CD14-positive monocyte (primary cell): ENCODE measurements around the gene TMEM106B. TPM values are rescaled to one million over a fixed set of nuclear protein-coding genes. Genes with fewer than 3 reads are reported as not detected.

Source experiments
- DNase-seq, 3 donors: peaks; one replicate each; pipeline ENCODE4 v3.0.0-alpha.2; 2011 to 2022
- H2AFZ ChIP-seq: 2 replicates; pipeline ENCODE4 v1.6.0; 2012; ENCODE audit warnings: mild to moderate bottlenecking, low read depth, low read length, inconsistent platforms; ENCODE audit not compliant: insufficient read depth, poor library complexity, severe bottlenecking
- H3K27ac ChIP-seq, 2 donors: 1 replicate in 1 of 2; 2 replicates in 1 of 2; pipeline ENCODE4 v1.5.1; 2012 to 2013; ENCODE audit warnings: low read length in 2 of 2, control low read depth in 1 of 2, inconsistent platforms in 1 of 2, low read depth in 1 of 2, mild to moderate bottlenecking in 1 of 2
- H3K27me3 ChIP-seq, 2 donors: one replicate each; pipeline versions ENCODE4 v1.6.0 to v1.6.1; 2011 to 2013; ENCODE audit warnings: low read length in 2 of 2; ENCODE audit not compliant: control insufficient read depth in 2 of 2, insufficient read depth in 2 of 2
- H3K36me3 ChIP-seq, 2 donors: replicated peaks in 1 of 2; 1 replicate in 1 of 2; 2 replicates in 1 of 2; pipeline versions ENCODE4 v1.5.1 to v1.6.1; 2012 to 2013; ENCODE audit warnings: low read length in 2 of 2, control low read depth in 1 of 2, inconsistent platforms in 1 of 2, mild to moderate bottlenecking in 1 of 2; ENCODE audit not compliant: insufficient read depth in 2 of 2, control insufficient read depth in 1 of 2
- H3K4me1 ChIP-seq, 2 donors: 1 replicate in 1 of 2; 2 replicates in 1 of 2; pipeline versions ENCODE4 v1.5.1 to v1.6.1; 2012 to 2013; ENCODE audit warnings: low read length in 2 of 2, control low read depth in 1 of 2, inconsistent platforms in 1 of 2, mild to moderate bottlenecking in 1 of 2, moderate library complexity in 1 of 2; ENCODE audit not compliant: insufficient read depth in 2 of 2, control insufficient read depth in 1 of 2
- H3K4me2 ChIP-seq: replicated peaks from 2 replicates; pipeline ENCODE3; 2012; ENCODE audit warnings: low read length, moderate library complexity, mild to moderate bottlenecking; ENCODE audit not compliant: poor library complexity, severe bottlenecking; ENCODE audit errors: extremely low read depth
- H3K4me3 ChIP-seq, 3 experiments: fragments of 200-600 bp in 1 of 3; sonication (generic) in 1 of 3; replicated peaks in 1 of 3; 1 replicate in 2 of 3; 2 replicates in 1 of 3; pipeline ENCODE4 v1.5.1; 2011 to 2013; ENCODE audit warnings: low read length in 3 of 3, mild to moderate bottlenecking in 3 of 3, control low read depth in 2 of 3, low read depth in 2 of 3, inconsistent platforms in 1 of 3, moderate library complexity in 1 of 3
- H3K79me2 ChIP-seq: 2 replicates; pipeline ENCODE4 v1.6.0; 2012; ENCODE audit warnings: mild to moderate bottlenecking, control low read depth, inconsistent platforms, low read length, moderate library complexity; ENCODE audit not compliant: insufficient read depth
- H3K9ac ChIP-seq: 2 replicates; pipeline ENCODE4 v1.6.0; 2017; ENCODE audit warnings: low read length, mild to moderate bottlenecking; ENCODE audit not compliant: insufficient read depth, poor library complexity, severe bottlenecking
- H3K9me3 ChIP-seq, 2 donors: replicated peaks in 1 of 2; 1 replicate in 1 of 2; 2 replicates in 1 of 2; pipeline versions ENCODE4 v1.5.1 to v1.6.1; 2012 to 2013; ENCODE audit warnings: low read length in 2 of 2, control low read depth in 1 of 2; ENCODE audit not compliant: control insufficient read depth in 1 of 2, insufficient read depth in 1 of 2
- H4K20me1 ChIP-seq: 2 replicates; pipeline ENCODE4 v1.6.0; 2012; ENCODE audit warnings: mild to moderate bottlenecking, low read length, control low read depth, moderate library complexity; ENCODE audit not compliant: insufficient read depth
- H3K27ac Mint-ChIP-seq, 7 donors: one replicate each; pipeline ENCODE4 v1.8.0; 2020; ENCODE audit warnings: mild to moderate bottlenecking in 7 of 7, mixed read lengths in 7 of 7, moderate library complexity in 6 of 7, inconsistent platforms in 2 of 7
- H3K27me3 Mint-ChIP-seq, 3 donors: one replicate each; pipeline ENCODE4 v1.8.0; 2021 to 2022; ENCODE audit warnings: low read depth in 3 of 3, mild to moderate bottlenecking in 3 of 3, mixed read lengths in 3 of 3, moderate library complexity in 3 of 3, inconsistent platforms in 1 of 3
- H3K36me3 Mint-ChIP-seq, 2 donors: one replicate each; pipeline ENCODE4 v1.8.0; 2020; ENCODE audit warnings: mixed read lengths in 2 of 2, inconsistent platforms in 1 of 2, mild to moderate bottlenecking in 1 of 2
- H3K4me1 Mint-ChIP-seq: one replicate; pipeline ENCODE4 v1.8.0; 2020; ENCODE audit warnings: mild to moderate bottlenecking, mixed read lengths
- H3K4me3 Mint-ChIP-seq, 2 donors: one replicate each; pipeline ENCODE4 v1.8.0; 2020; ENCODE audit warnings: mild to moderate bottlenecking in 2 of 2, mixed read lengths in 2 of 2, moderate library complexity in 1 of 2
- H3K9me3 Mint-ChIP-seq, 7 donors: one replicate each; pipeline ENCODE4 v1.8.0; 2020 to 2022; ENCODE audit warnings: mixed read lengths in 7 of 7, mild to moderate bottlenecking in 6 of 7, moderate library complexity in 6 of 7, inconsistent platforms in 2 of 7
- WGBS: methylation state at CpG from one replicate; pipeline ENCODE4 v1.1.5; 2013; ENCODE audit warnings: missing lambda C conversion rate; ENCODE audit not compliant: insufficient coverage; 5-methylcytosine and 5-hydroxymethylcytosine counted together
- intact Hi-C, 2 donors: fragments of 100-400 bp; cut with micrococcal nuclease; formaldehyde crosslinking; loops; one replicate each; pipeline versions ENCODE4 v1.15.0 to v1.15.1; 2023
- polyA plus RNA-seq, 3 donors: library from polyadenylated mRNA; depleted of rRNA in 1 of 3; unstranded in 2 of 3; stranded (reverse) in 1 of 3; fragments of 300-500 nt in 2 of 3; fragments of >200 nt in 1 of 3; fragmentation: Illumina TruSeq in 2 of 3; gene quantifications; 1 replicate in 2 of 3; 2 replicates in 1 of 3; pipeline ENCODE4 v1.2.3, GENCODE V29; 2012 to 2021
- TF ChIP-seq, protein P1 (sequence below): fragments of 200-600 bp; IDR thresholded peaks from one replicate; pipeline ENCODE4 v1.8.0; 2022; ENCODE audit warnings: antibody characterized with exemption, mild to moderate bottlenecking

Gene TMEM106B
- polyA plus RNA-seq, 3 donors: 5.2 to 17.7 (median 11.6) TPM

GRCh38 chr7:12250232-12250631, 39.1 kb downstream of the TMEM106B start:
- intact Hi-C loops: no loop called here
- H3K4me1 Mint-ChIP-seq: no peaks in the 10 kb centered on the region
- no peaks in the 10 kb centered on the region for H3K27me3 Mint-ChIP-seq
- H4K20me1 ChIP-seq: no peaks in the 10 kb centered on the region
- H3K36me3 Mint-ChIP-seq: no peaks in the 10 kb centered on the region
- H3K79me2 ChIP-seq: no peaks in the 10 kb centered on the region
- no peak for DNase-seq
- no peak overlapping the region for H3K27ac ChIP-seq
- H3K27me3 ChIP-seq: no peaks in the 10 kb centered on the region
- no peaks in the 10 kb centered on the region for H3K9me3 ChIP-seq
- H2AFZ ChIP-seq: no peak overlapping the region
- no peak overlapping the region for H3K4me2 ChIP-seq
- H3K4me1 ChIP-seq: no peaks in the 10 kb centered on the region
- no peak overlapping the region for H3K9ac ChIP-seq
- no peak overlapping the region for H3K27ac Mint-ChIP-seq
- no peaks in the 10 kb centered on the region for H3K36me3 ChIP-seq
- peaks cover 5 to 15% (median 10%) of the 10 kb centered on the region in 7 donors for H3K9me3 Mint-ChIP-seq
- H3K4me3 ChIP-seq: no peak overlapping the region
- H3K4me3 Mint-ChIP-seq: no peak overlapping the region
- TF ChIP-seq, protein P1, sequence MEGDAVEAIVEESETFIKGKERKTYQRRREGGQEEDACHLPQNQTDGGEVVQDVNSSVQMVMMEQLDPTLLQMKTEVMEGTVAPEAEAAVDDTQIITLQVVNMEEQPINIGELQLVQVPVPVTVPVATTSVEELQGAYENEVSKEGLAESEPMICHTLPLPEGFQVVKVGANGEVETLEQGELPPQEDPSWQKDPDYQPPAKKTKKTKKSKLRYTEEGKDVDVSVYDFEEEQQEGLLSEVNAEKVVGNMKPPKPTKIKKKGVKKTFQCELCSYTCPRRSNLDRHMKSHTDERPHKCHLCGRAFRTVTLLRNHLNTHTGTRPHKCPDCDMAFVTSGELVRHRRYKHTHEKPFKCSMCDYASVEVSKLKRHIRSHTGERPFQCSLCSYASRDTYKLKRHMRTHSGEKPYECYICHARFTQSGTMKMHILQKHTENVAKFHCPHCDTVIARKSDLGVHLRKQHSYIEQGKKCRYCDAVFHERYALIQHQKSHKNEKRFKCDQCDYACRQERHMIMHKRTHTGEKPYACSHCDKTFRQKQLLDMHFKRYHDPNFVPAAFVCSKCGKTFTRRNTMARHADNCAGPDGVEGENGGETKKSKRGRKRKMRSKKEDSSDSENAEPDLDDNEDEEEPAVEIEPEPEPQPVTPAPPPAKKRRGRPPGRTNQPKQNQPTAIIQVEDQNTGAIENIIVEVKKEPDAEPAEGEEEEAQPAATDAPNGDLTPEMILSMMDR: no peak

- no peaks in the 10 kb centered on the region for H3K27me3 ChIP-seq
- no peaks in the 10 kb centered on the region for H3K9me3 ChIP-seq
- TF ChIP-seq, protein P1: no peak
- Mint-ChIP-seq H3K9me3 (peaks cover 3 to 15% (median 10%) of the 10 kb centered on the region in 7 donors), H3K36me3 (no peaks in the 10 kb centered on the region), H3K4me3 (no peak overlapping the region), H3K4me1 (no peaks in the 10 kb centered on the region), H3K27ac (no peak overlapping the region), H3K27me3 (peaks cover 0 to 2% (median 1%) of the 10 kb centered on the region in 3 donors)
- H3K4me2 ChIP-seq: no peak overlapping the region
- no peaks in the 10 kb centered on the region for H3K79me2 ChIP-seq
- no peak overlapping the region for H3K9ac ChIP-seq
- DNase-seq: no peak
- intact Hi-C loops: no loop called here
- WGBS: no CpG with 5 or more reads among the region's 2 CpGs
- no peak overlapping the region for H3K27ac ChIP-seq
- peaks cover 9 to 11% of the 10 kb centered on the region in 2 donors for H3K4me1 ChIP-seq
- no peak overlapping the region for H2AFZ ChIP-seq
- no peaks in the 10 kb centered on the region for H3K36me3 ChIP-seq
- no peak overlapping the region for H3K4me3 ChIP-seq
- no peaks in the 10 kb centered on the region for H4K20me1 ChIP-seq
Measured at GRCh38 chr7:12256090-12256489, 45.0 kb downstream of the TMEM106B start.
